Endothelial cell (in vitro differentiated cells): ENCODE data around the gene TRIM26. TPM values are rescaled to one million over a fixed set of nuclear protein-coding genes. Genes with fewer than 3 reads are reported as not detected.

ENCODE experiments used
- DNase-seq: peaks from one replicate; pipeline ENCODE4 v3.0.0; 2021; ENCODE audit warnings: low spot score
- H3K27ac Mint-ChIP-seq: one replicate; pipeline ENCODE4 v1.8.0; 2021; ENCODE audit warnings: mixed read lengths, inconsistent platforms; ENCODE audit not compliant: unreplicated experiment
- H3K27me3 Mint-ChIP-seq: one replicate; pipeline ENCODE4 v1.8.0; 2021; ENCODE audit warnings: mild to moderate bottlenecking, moderate library complexity, mixed read lengths, inconsistent platforms; ENCODE audit not compliant: unreplicated experiment
- H3K36me3 Mint-ChIP-seq: one replicate; pipeline ENCODE4 v1.8.0; 2021; ENCODE audit warnings: mild to moderate bottlenecking, low read depth, mixed read lengths, inconsistent platforms; ENCODE audit not compliant: unreplicated experiment
- H3K4me1 Mint-ChIP-seq: one replicate; pipeline ENCODE4 v1.8.0; 2021; ENCODE audit warnings: mild to moderate bottlenecking, mixed read lengths, inconsistent platforms; ENCODE audit not compliant: unreplicated experiment
- H3K4me3 Mint-ChIP-seq: one replicate; pipeline ENCODE4 v1.8.0; 2021; ENCODE audit warnings: mild to moderate bottlenecking, mixed read lengths, inconsistent platforms; ENCODE audit not compliant: unreplicated experiment
- H3K9me3 Mint-ChIP-seq: one replicate; pipeline ENCODE4 v1.8.0; 2021; ENCODE audit warnings: mixed read lengths, inconsistent platforms; ENCODE audit not compliant: unreplicated experiment
- total RNA-seq: library from RNA; stranded (reverse); fragmentation: NEBNext Ultra II Directional; extraction: Animal tissue kit (Norgen Biotek cat#: 25700); gene quantifications from one replicate; pipeline ENCODE4 v1.2.1, GENCODE V29; 2021; ENCODE audit not compliant: unreplicated experiment
- TF ChIP-seq, protein P1 (sequence below): fragments of 200-600 bp; sonication (generic); IDR thresholded peaks from one replicate; pipeline ENCODE4 v1.5.0; 2021; ENCODE audit warnings: antibody characterized with exemption; ENCODE audit not compliant: unreplicated experiment

TRIM26 gene
- total RNA-seq, 1 donor from 2014 or later: 27.1 TPM

DNA sequence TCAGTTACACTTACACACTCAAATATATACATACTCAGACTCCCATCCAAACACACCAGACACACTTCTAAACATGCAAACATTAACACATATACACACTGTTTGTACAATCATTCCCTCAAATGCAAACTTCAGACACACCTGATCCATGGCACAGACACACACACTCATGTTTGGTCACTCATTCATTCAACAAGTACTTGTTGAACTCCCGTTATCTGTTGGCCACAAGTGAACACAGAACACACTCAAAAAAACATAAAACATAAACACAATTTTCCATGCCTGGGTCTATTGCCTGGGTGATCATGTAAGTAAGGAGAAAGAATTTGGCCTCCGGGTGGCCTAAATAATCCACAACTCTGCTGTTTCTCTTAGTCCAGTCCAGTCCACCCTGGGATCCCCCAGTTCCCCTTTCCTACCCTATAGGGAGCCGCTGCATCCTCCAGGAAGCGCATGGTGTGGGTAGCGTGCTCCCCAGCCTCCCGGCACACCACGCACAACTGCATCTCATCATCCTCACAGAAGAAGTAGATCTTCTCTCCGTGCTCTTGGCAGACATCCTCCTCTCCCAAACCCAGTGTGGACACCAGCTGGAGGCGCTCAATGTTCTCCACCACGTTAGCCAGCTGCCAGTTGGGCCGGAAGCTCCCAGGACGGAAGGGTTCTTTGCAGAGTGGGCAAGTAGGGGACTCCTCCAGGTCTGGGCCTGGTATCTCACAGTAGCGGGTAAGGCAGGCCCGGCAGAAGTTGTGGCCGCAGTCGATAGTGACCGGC lies 53.0 kb downstream of the TRIM26 start:
- Mint-ChIP-seq H3K9me3 (no peaks in the 10 kb centered on the region), H3K4me1 (peaks cover 2% of the 10 kb centered on the region), H3K27ac (no peak overlapping the region), H3K36me3 (no peaks in the 10 kb centered on the region), H3K4me3 (no peak overlapping the region), H3K27me3 (peaks cover 3% of the 10 kb centered on the region)
- TF ChIP-seq, protein P1, sequence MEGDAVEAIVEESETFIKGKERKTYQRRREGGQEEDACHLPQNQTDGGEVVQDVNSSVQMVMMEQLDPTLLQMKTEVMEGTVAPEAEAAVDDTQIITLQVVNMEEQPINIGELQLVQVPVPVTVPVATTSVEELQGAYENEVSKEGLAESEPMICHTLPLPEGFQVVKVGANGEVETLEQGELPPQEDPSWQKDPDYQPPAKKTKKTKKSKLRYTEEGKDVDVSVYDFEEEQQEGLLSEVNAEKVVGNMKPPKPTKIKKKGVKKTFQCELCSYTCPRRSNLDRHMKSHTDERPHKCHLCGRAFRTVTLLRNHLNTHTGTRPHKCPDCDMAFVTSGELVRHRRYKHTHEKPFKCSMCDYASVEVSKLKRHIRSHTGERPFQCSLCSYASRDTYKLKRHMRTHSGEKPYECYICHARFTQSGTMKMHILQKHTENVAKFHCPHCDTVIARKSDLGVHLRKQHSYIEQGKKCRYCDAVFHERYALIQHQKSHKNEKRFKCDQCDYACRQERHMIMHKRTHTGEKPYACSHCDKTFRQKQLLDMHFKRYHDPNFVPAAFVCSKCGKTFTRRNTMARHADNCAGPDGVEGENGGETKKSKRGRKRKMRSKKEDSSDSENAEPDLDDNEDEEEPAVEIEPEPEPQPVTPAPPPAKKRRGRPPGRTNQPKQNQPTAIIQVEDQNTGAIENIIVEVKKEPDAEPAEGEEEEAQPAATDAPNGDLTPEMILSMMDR: no peak
- no peak for DNase-seq

DNA sequence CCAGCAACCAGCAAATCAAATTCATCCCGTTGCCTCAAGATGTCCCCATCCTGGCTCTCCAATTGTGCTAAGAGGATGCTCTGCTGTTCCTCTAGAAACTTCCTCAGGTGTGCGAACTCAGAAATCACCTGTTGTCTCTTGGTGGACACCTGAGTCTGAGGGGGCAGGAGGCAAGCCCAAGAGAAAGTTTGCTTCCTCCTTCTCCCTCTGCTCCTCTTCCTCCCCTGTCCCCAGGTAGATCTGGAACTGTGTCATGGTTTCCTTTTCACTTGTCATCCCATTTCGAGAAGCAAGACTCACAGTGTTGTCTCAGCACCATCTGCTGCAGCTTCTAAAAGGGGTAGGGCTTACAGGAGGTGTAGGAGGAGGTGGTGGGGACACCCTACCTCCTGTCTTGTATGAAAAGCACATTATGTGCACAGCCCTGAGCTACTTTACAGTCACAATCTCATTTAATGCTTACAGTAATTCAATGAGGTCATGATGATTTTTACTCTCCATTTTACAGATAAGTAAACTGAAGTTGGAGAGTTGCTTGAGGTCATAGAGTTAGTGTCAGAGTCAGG lies 54.6 kb downstream of the TRIM26 start:
- Mint-ChIP-seq H3K27ac (no peak overlapping the region), H3K4me3 (no peak overlapping the region), H3K4me1 (peaks cover 2% of the 10 kb centered on the region), H3K36me3 (no peaks in the 10 kb centered on the region), H3K27me3 (peaks cover 2% of the 10 kb centered on the region), H3K9me3 (no peaks in the 10 kb centered on the region)
- TF ChIP-seq, protein P1: no peak
- no peak for DNase-seq

DNA sequence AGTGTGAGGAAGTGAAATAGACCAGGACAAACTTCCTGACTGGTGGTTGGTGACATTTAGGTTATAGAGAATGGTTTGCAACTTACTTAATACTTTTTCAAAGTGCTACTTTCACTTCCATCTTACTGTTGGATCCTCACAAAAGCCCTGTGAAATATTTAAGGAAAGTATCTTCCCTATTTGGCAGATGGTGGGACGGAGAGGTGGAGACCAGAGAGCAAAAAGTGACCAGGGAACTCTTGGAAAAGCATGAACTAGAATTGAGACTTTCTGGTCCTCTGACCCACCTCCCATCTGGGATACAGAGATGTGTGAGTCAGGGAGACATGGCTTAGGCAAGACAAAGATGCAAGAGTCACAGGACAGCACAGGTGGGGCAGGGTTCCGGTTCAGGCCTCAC lies 55.2 kb downstream of the TRIM26 start:
- H3K36me3 Mint-ChIP-seq: no peaks in the 10 kb centered on the region
- H3K4me1 Mint-ChIP-seq: peaks cover 2% of the 10 kb centered on the region
- no peak overlapping the region for H3K4me3 Mint-ChIP-seq
- TF ChIP-seq, protein P1: no peak
- peaks cover 3% of the 10 kb centered on the region for H3K27me3 Mint-ChIP-seq
- DNase-seq: no peak
- H3K9me3 Mint-ChIP-seq: no peaks in the 10 kb centered on the region
- no peak overlapping the region for H3K27ac Mint-ChIP-seq

DNA sequence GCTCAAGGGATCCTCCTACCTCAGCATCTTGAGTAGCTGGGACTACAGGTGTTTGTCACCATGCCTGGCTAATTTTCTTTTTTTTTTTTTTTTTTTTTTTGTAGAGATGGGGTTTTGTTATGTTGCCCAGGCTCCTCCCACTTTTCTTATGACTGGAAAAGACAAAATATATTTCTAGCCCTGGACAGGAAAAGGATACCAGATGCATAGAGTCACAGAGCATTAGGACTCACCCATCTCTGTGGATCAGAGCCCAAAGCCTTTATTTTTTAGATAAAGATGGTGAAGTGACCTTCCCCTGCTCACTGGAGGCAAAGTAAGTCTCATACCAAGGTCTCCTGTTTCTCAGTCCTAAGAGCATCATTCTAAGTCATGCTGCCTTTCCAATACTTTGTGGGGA lies 55.6 kb downstream of the TRIM26 start:
- Mint-ChIP-seq H3K9me3 (no peaks in the 10 kb centered on the region), H3K4me1 (peaks cover 2% of the 10 kb centered on the region), H3K27ac (no peak overlapping the region), H3K36me3 (no peaks in the 10 kb centered on the region), H3K27me3 (peaks cover 3% of the 10 kb centered on the region), H3K4me3 (no peak overlapping the region)
- DNase-seq: no peak
- TF ChIP-seq, protein P1: no peak

DNA sequence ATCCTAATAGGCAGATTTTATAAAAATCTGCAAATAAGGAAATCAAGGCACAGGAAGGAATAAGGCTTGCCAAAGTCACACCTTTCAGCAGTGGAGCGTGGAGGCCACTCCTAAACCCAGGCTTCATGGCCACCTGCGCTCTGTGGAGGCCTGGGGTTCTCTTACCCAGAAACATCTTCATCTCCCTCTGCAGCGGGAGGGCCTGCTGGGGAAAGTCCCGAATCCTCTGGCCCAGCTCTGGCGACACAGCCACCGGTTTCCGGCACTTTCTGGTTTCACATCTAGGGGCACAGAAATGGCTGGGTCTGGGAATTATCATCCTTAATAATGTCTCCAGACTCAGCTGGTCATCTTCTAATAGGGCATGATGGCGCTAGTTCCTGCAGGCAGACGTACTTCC lies 56.4 kb downstream of the TRIM26 start:
- H3K27me3 Mint-ChIP-seq: peaks cover 3% of the 10 kb centered on the region

More for the DNA sequence above, 56.4 kb downstream of the TRIM26 start:
- H3K9me3 Mint-ChIP-seq: no peaks in the 10 kb centered on the region
- TF ChIP-seq, protein P1: no peak
- no peak overlapping the region for H3K4me3 Mint-ChIP-seq
- H3K4me1 Mint-ChIP-seq: peaks cover 2% of the 10 kb centered on the region
- no peaks in the 10 kb centered on the region for H3K36me3 Mint-ChIP-seq
- no peak overlapping the region for H3K27ac Mint-ChIP-seq
- no peak for DNase-seq
